IPS DF 6.9 (cell line): Measurements from ENCODE around the gene SLC7A6.

Source experiments
- DNase-seq: peaks from one replicate; pipeline ENCODE4 v3.0.0-alpha.2; 2013; ENCODE audit warnings: low read depth, low spot score
- H3K27ac ChIP-seq: one replicate; pipeline ENCODE4 v1.5.1; 2013; ENCODE audit warnings: low read length, control low read depth
- H3K27me3 ChIP-seq: 2 replicates; pipeline ENCODE4 v1.6.1; 2013; ENCODE audit warnings: mild to moderate bottlenecking, low read length; ENCODE audit not compliant: control insufficient read depth, insufficient read depth
- H3K36me3 ChIP-seq: 2 replicates; pipeline ENCODE4 v1.6.1; 2013; ENCODE audit warnings: low read length; ENCODE audit not compliant: control insufficient read depth, insufficient read depth
- H3K4me1 ChIP-seq: 2 replicates; pipeline ENCODE4 v1.6.1; 2013; ENCODE audit warnings: low read length; ENCODE audit not compliant: control insufficient read depth, insufficient read depth
- H3K4me3 ChIP-seq: 2 replicates; pipeline ENCODE4 v1.5.1; 2013; ENCODE audit warnings: mild to moderate bottlenecking, low read length
- H3K9me3 ChIP-seq: 2 replicates; pipeline ENCODE4 v1.6.1; 2013; ENCODE audit warnings: low read length, inconsistent platforms; ENCODE audit not compliant: control insufficient read depth, insufficient read depth
- WGBS: extraction: QIAGEN DNeasy Blood & Tissue Kit; methylation state at CpG from one replicate; pipeline ENCODE4 v1.1.7; 2013; ENCODE audit warnings: mixed read lengths, missing lambda C conversion rate; ENCODE audit not compliant: insufficient read length, insufficient coverage; 5-methylcytosine and 5-hydroxymethylcytosine counted together

SLC7A6 gene

GRCh38 chr16:68331879-68332410, 67.6 kb downstream of the SLC7A6 start:
- H3K27me3 ChIP-seq, result no peaks in the 10 kb centered on the region

GRCh38 chr16:68332411-68333121, 68.2 kb downstream of the SLC7A6 start:
- DNase-seq, result no peak
- Histone ChIP-seq H3K9me3 (no peaks in the 10 kb centered on the region), H3K4me3 (no peak overlapping the region), H3K36me3 (peaks cover 7% of the 10 kb centered on the region), H3K4me1 (no peaks in the 10 kb centered on the region), H3K27ac (no peak overlapping the region), H3K27me3 (no peaks in the 10 kb centered on the region)
- no CpG with 5 or more reads among the region's 7 CpGs for WGBS

More at GRCh38 chr16:68331879-68332410, 67.6 kb downstream of the SLC7A6 start:
- Histone ChIP-seq H3K36me3 (peaks cover 6% of the 10 kb centered on the region), H3K9me3 (no peaks in the 10 kb centered on the region), H3K27ac (no peak overlapping the region), H3K4me1 (no peaks in the 10 kb centered on the region), H3K4me3 (no peak overlapping the region)
- DNase-seq, result no peak
- no CpG with 5 or more reads among the region's 4 CpGs for WGBS

GRCh38 chr16:68335175-68335574, 70.8 kb downstream of the SLC7A6 start:
- no peak overlapping the region for H3K27ac ChIP-seq
- WGBS, result no CpG with 5 or more reads among the region's 5 CpGs
- no peaks in the 10 kb centered on the region for H3K4me1 ChIP-seq
- no peak overlapping the region for H3K4me3 ChIP-seq
- H3K9me3 ChIP-seq, result no peaks in the 10 kb centered on the region
- H3K27me3 ChIP-seq, result no peaks in the 10 kb centered on the region
- DNase-seq, result no peak
- H3K36me3 ChIP-seq, result peaks cover 22% of the 10 kb centered on the region

GRCh38 chr16:68338326-68339119, 74.2 kb downstream of the SLC7A6 start:
- no peaks in the 10 kb centered on the region for H3K4me1 ChIP-seq
- H3K9me3 ChIP-seq, result no peaks in the 10 kb centered on the region
- peaks cover 16% of the 10 kb centered on the region for H3K36me3 ChIP-seq
- no CpG with 5 or more reads among the region's 16 CpGs for WGBS
- no peaks in the 10 kb centered on the region for H3K27me3 ChIP-seq
- H3K27ac ChIP-seq, result no peak overlapping the region
- H3K4me3 ChIP-seq, result no peak overlapping the region
- no peak for DNase-seq

GRCh38 chr16:68339214-68339613, 74.9 kb downstream of the SLC7A6 start:
- H3K9me3 ChIP-seq, result no peaks in the 10 kb centered on the region
- no peak overlapping the region for H3K4me3 ChIP-seq
- peaks cover 16% of the 10 kb centered on the region for H3K36me3 ChIP-seq
- H3K4me1 ChIP-seq, result no peaks in the 10 kb centered on the region
- no peak overlapping the region for H3K27ac ChIP-seq
- WGBS, result no CpG with 5 or more reads among the region's 13 CpGs
- DNase-seq, result no peak
- no peaks in the 10 kb centered on the region for H3K27me3 ChIP-seq

GRCh38 chr16:68342620-68343019, 78.3 kb downstream of the SLC7A6 start:
- Histone ChIP-seq H3K36me3 (peaks cover 22% of the 10 kb centered on the region), H3K9me3 (no peaks in the 10 kb centered on the region)
- no CpG with 5 or more reads among the region's 7 CpGs for WGBS

GRCh38 chr16:68343137-68343536, 78.8 kb downstream of the SLC7A6 start:
- H3K27me3 ChIP-seq, result no peaks in the 10 kb centered on the region
- no peak for DNase-seq
- H3K9me3 ChIP-seq, result no peaks in the 10 kb centered on the region
- H3K4me3 ChIP-seq, result no peak overlapping the region
- H3K4me1 ChIP-seq, result no peaks in the 10 kb centered on the region
- no peak overlapping the region for H3K27ac ChIP-seq
- WGBS, result no CpG with 5 or more reads among the region's 7 CpGs
- peaks cover 17% of the 10 kb centered on the region for H3K36me3 ChIP-seq

More at GRCh38 chr16:68342620-68343019, 78.3 kb downstream of the SLC7A6 start:
- Histone ChIP-seq H3K27me3 (no peaks in the 10 kb centered on the region), H3K4me3 (no peak overlapping the region), H3K4me1 (no peaks in the 10 kb centered on the region), H3K27ac (no peak overlapping the region)
- no peak for DNase-seq

GRCh38 chr16:68344252-68344651, 79.9 kb downstream of the SLC7A6 start:
- no peak for DNase-seq
- Histone ChIP-seq H3K4me3 (no peak overlapping the region), H3K27ac (no peak overlapping the region), H3K27me3 (no peaks in the 10 kb centered on the region), H3K9me3 (no peaks in the 10 kb centered on the region), H3K36me3 (peaks cover 22% of the 10 kb centered on the region), H3K4me1 (no peaks in the 10 kb centered on the region)
- 100% methylated on average over 1 of the region's 11 CpGs for WGBS

GRCh38 chr16:68345351-68345810, 81.1 kb downstream of the SLC7A6 start:
- no peak for DNase-seq
- Histone ChIP-seq H3K4me1 (no peaks in the 10 kb centered on the region), H3K9me3 (no peaks in the 10 kb centered on the region), H3K4me3 (no peak overlapping the region), H3K27me3 (no peaks in the 10 kb centered on the region), H3K27ac (no peak overlapping the region), H3K36me3 (peaks cover 13% of the 10 kb centered on the region; the same call in 1 of the 2 replicates)
- no CpG with 5 or more reads among the region's 11 CpGs for WGBS

- no peak for DNase-seq
- Histone ChIP-seq H3K9me3 (no peaks in the 10 kb centered on the region), H3K4me1 (no peaks in the 10 kb centered on the region), H3K36me3 (peaks cover 13% of the 10 kb centered on the region; the same call in 1 of the 2 replicates), H3K4me3 (no peak overlapping the region), H3K27ac (no peak overlapping the region), H3K27me3 (no peaks in the 10 kb centered on the region)
- WGBS, result no CpG with 5 or more reads among the region's 16 CpGs
Measured at GRCh38 chr16:68345958-68346635, 81.8 kb downstream of the SLC7A6 start.
